ENCODE data around the gene CDC14A.
"Not testable (repeated sequence)": the region's sequence is repeated elsewhere in the genome, so short reads cannot be mapped to it uniquely, and the experiment has no call there.

Gene CDC14A

DNA sequence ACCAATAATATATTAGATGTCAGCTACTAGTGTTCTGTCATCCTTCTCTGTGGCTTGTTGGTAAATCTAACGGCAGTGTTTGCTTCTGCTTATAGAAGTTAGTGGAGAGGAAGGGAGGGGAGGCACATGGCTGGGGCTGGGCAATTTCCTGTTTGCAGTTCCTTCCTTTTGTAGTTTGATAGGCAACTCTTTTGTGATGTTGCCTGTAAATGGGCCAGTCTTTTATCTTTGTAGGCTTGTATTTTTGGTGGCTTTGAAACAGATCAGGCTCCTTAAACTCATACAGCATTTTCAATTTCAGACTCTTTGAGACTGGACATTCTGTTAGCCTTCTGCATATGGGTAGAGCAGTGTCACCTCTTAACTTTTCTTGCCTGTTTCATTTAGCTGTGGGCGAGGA is 48.1 kb downstream of the CDC14A start:
- Histone ChIP-seq H3K27ac (ENCODE audit: low read depth, low read length) (no peak overlapping the region), H3K4me3 (ENCODE audit: insufficient read depth, low read length, poor library complexity, severe bottlenecking) (no peak overlapping the region), H3K9ac (ENCODE audit: low read length) (no peak overlapping the region), H3K79me2 (ENCODE audit: insufficient read depth, low read length) (no peaks in the 10 kb centered on the region), H3F3A (ENCODE audit: insufficient read depth) (no peaks in the 10 kb centered on the region), H3K4me2 (ENCODE audit: low read depth, low read length, poor library complexity, severe bottlenecking) (peak overlapping the region; percentile 22), H2AFZ (ENCODE audit: low read depth, low read length, severe bottlenecking) (peak overlapping the region; percentile 67), H3K36me3 (ENCODE audit: low read length) (no peaks in the 10 kb centered on the region), H4K20me1 (ENCODE audit: low read depth, low read length) (no peaks in the 10 kb centered on the region), H3K9me2 (replicated peaks; ENCODE audit: insufficient read depth, low read length) (no peaks in the 10 kb centered on the region), H3K27me3 (ENCODE audit: low read length) (no peaks in the 10 kb centered on the region), H3K9me3 (ENCODE audit: insufficient read depth, low read length) (no peaks in the 10 kb centered on the region)
- TF ChIP-seq EZH2phosphoT487 (conservative IDR thresholded peaks at IDR 0.05; ENCODE audit: low read length) = no peak
- TF ChIP-seq, protein P1, sequence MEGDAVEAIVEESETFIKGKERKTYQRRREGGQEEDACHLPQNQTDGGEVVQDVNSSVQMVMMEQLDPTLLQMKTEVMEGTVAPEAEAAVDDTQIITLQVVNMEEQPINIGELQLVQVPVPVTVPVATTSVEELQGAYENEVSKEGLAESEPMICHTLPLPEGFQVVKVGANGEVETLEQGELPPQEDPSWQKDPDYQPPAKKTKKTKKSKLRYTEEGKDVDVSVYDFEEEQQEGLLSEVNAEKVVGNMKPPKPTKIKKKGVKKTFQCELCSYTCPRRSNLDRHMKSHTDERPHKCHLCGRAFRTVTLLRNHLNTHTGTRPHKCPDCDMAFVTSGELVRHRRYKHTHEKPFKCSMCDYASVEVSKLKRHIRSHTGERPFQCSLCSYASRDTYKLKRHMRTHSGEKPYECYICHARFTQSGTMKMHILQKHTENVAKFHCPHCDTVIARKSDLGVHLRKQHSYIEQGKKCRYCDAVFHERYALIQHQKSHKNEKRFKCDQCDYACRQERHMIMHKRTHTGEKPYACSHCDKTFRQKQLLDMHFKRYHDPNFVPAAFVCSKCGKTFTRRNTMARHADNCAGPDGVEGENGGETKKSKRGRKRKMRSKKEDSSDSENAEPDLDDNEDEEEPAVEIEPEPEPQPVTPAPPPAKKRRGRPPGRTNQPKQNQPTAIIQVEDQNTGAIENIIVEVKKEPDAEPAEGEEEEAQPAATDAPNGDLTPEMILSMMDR (IDR thresholded peaks at IDR 0.05; ENCODE audit: insufficient read depth, low read length, poor library complexity, severe bottlenecking) = no peak

DNA sequence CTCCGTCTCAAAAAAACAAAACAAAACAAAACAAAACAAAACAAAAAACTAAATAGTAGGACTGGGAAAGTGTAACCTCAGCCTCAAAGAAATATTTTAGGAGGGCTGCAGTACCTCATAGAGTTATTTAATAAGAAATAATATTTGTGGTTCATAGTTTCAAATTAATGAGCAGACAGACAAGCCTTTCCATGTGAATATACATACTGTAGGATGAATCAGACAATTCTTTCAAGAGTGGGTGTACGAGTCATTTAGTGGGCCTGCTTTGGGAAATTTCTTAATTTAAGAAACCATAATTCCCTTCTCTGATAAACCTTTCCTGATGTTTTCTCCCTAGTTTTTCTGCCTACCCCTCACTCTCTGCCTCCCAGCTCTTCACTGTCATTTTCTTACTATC is 52.5 kb downstream of the CDC14A start:
- TF ChIP-seq, protein P1 (IDR thresholded peaks at IDR 0.05; ENCODE audit: insufficient read depth, low read length, poor library complexity, severe bottlenecking) = no peak
- TF ChIP-seq EZH2phosphoT487 (conservative IDR thresholded peaks at IDR 0.05; ENCODE audit: low read length) = no peak
- Histone ChIP-seq H3K27ac (ENCODE audit: low read depth, low read length) (no peak overlapping the region), H4K20me1 (ENCODE audit: low read depth, low read length) (no peaks in the 10 kb centered on the region)

DNA sequence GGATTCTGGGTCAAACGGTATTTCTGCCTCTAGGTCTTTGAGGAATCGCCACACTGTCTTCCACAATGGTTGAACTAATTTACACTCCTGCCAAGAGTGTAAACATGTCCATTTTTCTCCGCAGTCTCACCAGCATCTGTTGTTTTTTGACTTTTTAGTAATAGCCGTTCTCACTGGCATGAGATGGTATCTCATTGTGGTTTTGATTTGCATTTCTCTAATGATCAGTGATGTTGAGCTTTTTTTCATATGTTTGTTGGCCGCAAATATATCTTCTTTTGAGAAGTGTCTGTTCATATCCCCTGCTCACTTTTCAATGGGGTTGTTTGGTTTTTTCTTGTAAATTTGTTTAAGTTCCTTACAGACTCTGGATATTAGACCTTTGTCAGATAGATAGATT is 53.6 kb downstream of the CDC14A start:
- not testable (repeated sequence) for H2AFZ ChIP-seq (ENCODE audit: low read depth, low read length, severe bottlenecking)

More for the DNA sequence above, 52.5 kb downstream of the CDC14A start:
- no peaks in the 10 kb centered on the region for H3F3A ChIP-seq (ENCODE audit: insufficient read depth)
- no peaks in the 10 kb centered on the region for H3K9me3 ChIP-seq (ENCODE audit: insufficient read depth, low read length)
- no peak overlapping the region for H3K4me2 ChIP-seq (ENCODE audit: low read depth, low read length, poor library complexity, severe bottlenecking)
- no peaks in the 10 kb centered on the region for H3K9me2 ChIP-seq (replicated peaks; ENCODE audit: insufficient read depth, low read length)
- H3K27me3 ChIP-seq (ENCODE audit: low read length) = no peaks in the 10 kb centered on the region
- no peak overlapping the region for H3K4me3 ChIP-seq (ENCODE audit: insufficient read depth, low read length, poor library complexity, severe bottlenecking)
- H2AFZ ChIP-seq (ENCODE audit: low read depth, low read length, severe bottlenecking) = no peak overlapping the region
- H3K9ac ChIP-seq (ENCODE audit: low read length) = no peak overlapping the region
- H3K36me3 ChIP-seq (ENCODE audit: low read length) = no peaks in the 10 kb centered on the region
- H3K79me2 ChIP-seq (ENCODE audit: insufficient read depth, low read length) = no peaks in the 10 kb centered on the region

DNA sequence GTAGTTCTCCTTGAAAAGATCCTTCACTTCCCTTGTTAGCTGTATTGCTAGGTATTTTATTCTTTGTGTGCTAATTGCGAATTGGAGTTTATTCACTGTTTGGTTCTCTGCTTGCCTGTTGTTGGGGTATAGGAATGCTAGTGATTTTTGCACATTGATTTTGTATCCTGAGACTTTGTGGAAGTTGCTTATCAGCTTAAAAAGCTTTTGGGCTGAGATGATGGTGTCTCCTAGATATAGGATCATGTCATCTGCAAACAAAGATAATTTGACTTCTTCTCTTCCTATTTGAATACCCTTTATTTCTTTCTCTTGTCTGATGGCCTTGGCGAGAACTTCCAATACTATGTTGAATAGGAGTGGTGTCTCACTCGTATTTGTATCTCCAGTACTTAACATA is 55.1 kb downstream of the CDC14A start:
- H3K9me2 ChIP-seq (replicated peaks; ENCODE audit: insufficient read depth, low read length); H3K27ac ChIP-seq (ENCODE audit: low read depth, low read length); H3K4me2 ChIP-seq (ENCODE audit: low read depth, low read length, poor library complexity, severe bottlenecking); H3K27me3 ChIP-seq (ENCODE audit: low read length); H3K36me3 ChIP-seq (ENCODE audit: low read length); H3K9me3 ChIP-seq (ENCODE audit: insufficient read depth, low read length); H3F3A ChIP-seq (ENCODE audit: insufficient read depth); H2AFZ ChIP-seq (ENCODE audit: low read depth, low read length, severe bottlenecking); H4K20me1 ChIP-seq (ENCODE audit: low read depth, low read length); H3K9ac ChIP-seq (ENCODE audit: low read length); H3K4me3 ChIP-seq (ENCODE audit: insufficient read depth, low read length, poor library complexity, severe bottlenecking); H3K79me2 ChIP-seq (ENCODE audit: insufficient read depth, low read length): not testable (repeated sequence)

More for the DNA sequence above, 53.6 kb downstream of the CDC14A start:
- H3K9me3 ChIP-seq (ENCODE audit: insufficient read depth, low read length); H3K27ac ChIP-seq (ENCODE audit: low read depth, low read length); H3K4me3 ChIP-seq (ENCODE audit: insufficient read depth, low read length, poor library complexity, severe bottlenecking); H3K27me3 ChIP-seq (ENCODE audit: low read length); H3K4me2 ChIP-seq (ENCODE audit: low read depth, low read length, poor library complexity, severe bottlenecking); H3K79me2 ChIP-seq (ENCODE audit: insufficient read depth, low read length); H3K9ac ChIP-seq (ENCODE audit: low read length); H3K9me2 ChIP-seq (replicated peaks; ENCODE audit: insufficient read depth, low read length); H4K20me1 ChIP-seq (ENCODE audit: low read depth, low read length); H3F3A ChIP-seq (ENCODE audit: insufficient read depth); H3K36me3 ChIP-seq (ENCODE audit: low read length): not testable (repeated sequence)
